K562 (cell line): ENCODE data around the gene PTOV1. TPM values are rescaled to one million over a fixed set of nuclear protein-coding genes. Genes with fewer than 3 reads are reported as not detected.

Source experiments
- CBFA2T3 ChIP-seq: fragments of 450-650 bp; IDR thresholded peaks from 2 replicates; pipeline ENCODE4 v1.6.1; 2017
- ESRRB ChIP-seq: fragments of 250-450 bp; sonication (Bioruptor Pico); IDR thresholded peaks from 2 replicates; pipeline ENCODE4 v1.5.0; 2020; ENCODE audit warnings: mild to moderate bottlenecking, moderate library complexity, borderline replicate concordance
- JUN ChIP-seq, 2 experiments: sonication (generic) in 1 of 2; formaldehyde crosslinking in 1 of 2; IDR thresholded peaks; 2 replicates each; pipeline versions ENCODE4 v1.6.1 to v1.8.0; 2012 to 2022; ENCODE audit warnings: borderline replicate concordance in 2 of 2, mild to moderate bottlenecking in 2 of 2, improper control_type of control experiment in 1 of 2, low read depth in 1 of 2, low read length in 1 of 2, missing genetic modification reagents in 1 of 2
- KLF13 ChIP-seq: fragments of 450-650 bp; IDR thresholded peaks from 2 replicates; pipeline ENCODE4 v1.6.1; 2016; ENCODE audit warnings: missing genetic modification characterization, low read depth, mild to moderate bottlenecking, missing compliant biosample characterization, moderate library complexity, borderline replicate concordance
- RBM15 ChIP-seq: fragments of 200-400 bp; formaldehyde crosslinking; IDR thresholded peaks from 2 replicates; pipeline ENCODE4 v1.6.1; 2018; ENCODE audit warnings: mild to moderate bottlenecking, low read length, moderate library complexity; ENCODE audit not compliant: insufficient read depth
- SFPQ ChIP-seq: fragments of 200-400 bp; formaldehyde crosslinking; IDR thresholded peaks from 2 replicates; pipeline ENCODE4 v1.6.1; 2017; ENCODE audit warnings: mild to moderate bottlenecking, low read depth, low read length, moderate library complexity
- SPI1 ChIP-seq: IDR thresholded peaks from 2 replicates; pipeline ENCODE4 v1.6.1; 2011; ENCODE audit warnings: low read depth, low read length, control low read depth, borderline replicate concordance
- ZBTB17 ChIP-seq: fragments of 450-650 bp; formaldehyde crosslinking; IDR thresholded peaks from 2 replicates; pipeline ENCODE4 v1.4.0; 2020; ENCODE audit warnings: mild to moderate bottlenecking
- ZHX1 ChIP-seq: fragments of 150-350 bp; conservative IDR thresholded peaks from 2 replicates; pipeline ENCODE4 v1.6.1; 2014; ENCODE audit warnings: low read length
- ZNF384 ChIP-seq: IDR thresholded peaks from 2 replicates; pipeline ENCODE4 v1.6.1; 2012; ENCODE audit warnings: low read depth, low read length, improper control_type of control experiment
- polyA plus RNA-seq, 8 experiments: library from polyadenylated mRNA; depleted of rRNA in 4 of 8; stranded (reverse) in 5 of 8; unstranded in 3 of 8; fragments of >200 nt; fragmentation: Nextera tagmentation in 2 of 8; fragmentation: Illumina TruSeq in 1 of 8; extraction: Ambion mirVana in 2 of 8; extraction: Trizol in 1 of 8; gene quantifications; 2 replicates each; pipeline versions ENCODE4 v1.2.1 to v1.2.3, GENCODE V29; 2011 to 2014; ENCODE audit warnings: inconsistent platforms in 1 of 8, missing spikeins in 1 of 8
- total RNA-seq, 7 experiments: library from RNA; depleted of rRNA in 6 of 7; stranded (reverse); fragments of >200 nt in 6 of 7; fragmentation: Illumina TruSeq in 2 of 7; extraction: Trizol in 2 of 7; gene quantifications; 2 replicates each; pipeline versions ENCODE4 v1.2.1 to v1.2.3, GENCODE V29; 2011 to 2021; ENCODE audit warnings: low replicate concordance in 1 of 7
- TF ChIP-seq, protein P1 (sequence below): sonication (generic); formaldehyde crosslinking; IDR thresholded peaks from 2 replicates; pipeline ENCODE4 v1.8.1; 2023; ENCODE audit warnings: mild to moderate bottlenecking, missing genetic modification reagents
- TF ChIP-seq, protein P2 (sequence below): fragments of 250-450 bp; sonication (Bioruptor Pico); IDR thresholded peaks from 2 replicates; pipeline ENCODE4 v1.4.0; 2020; ENCODE audit warnings: mild to moderate bottlenecking
- TF ChIP-seq, protein P3 (sequence below): IDR thresholded peaks from 2 replicates; pipeline ENCODE4 v1.6.1; 2011; ENCODE audit warnings: borderline replicate concordance, low read depth, mild to moderate bottlenecking, moderate library complexity, low read length; ENCODE audit not compliant: insufficient read depth, poor library complexity, severe bottlenecking

Gene PTOV1
- total and polyA plus RNA-seq, 9 of the 15 experiments (the other 6 are each of a cell fraction or from before 2014, with no cell fraction given) = 4.9 to 169 (median 43.5) TPM

GRCh38 chr19:49889687-49890348, 38.9 kb downstream of the PTOV1 start (continued):
- TF ChIP-seq, protein P1, sequence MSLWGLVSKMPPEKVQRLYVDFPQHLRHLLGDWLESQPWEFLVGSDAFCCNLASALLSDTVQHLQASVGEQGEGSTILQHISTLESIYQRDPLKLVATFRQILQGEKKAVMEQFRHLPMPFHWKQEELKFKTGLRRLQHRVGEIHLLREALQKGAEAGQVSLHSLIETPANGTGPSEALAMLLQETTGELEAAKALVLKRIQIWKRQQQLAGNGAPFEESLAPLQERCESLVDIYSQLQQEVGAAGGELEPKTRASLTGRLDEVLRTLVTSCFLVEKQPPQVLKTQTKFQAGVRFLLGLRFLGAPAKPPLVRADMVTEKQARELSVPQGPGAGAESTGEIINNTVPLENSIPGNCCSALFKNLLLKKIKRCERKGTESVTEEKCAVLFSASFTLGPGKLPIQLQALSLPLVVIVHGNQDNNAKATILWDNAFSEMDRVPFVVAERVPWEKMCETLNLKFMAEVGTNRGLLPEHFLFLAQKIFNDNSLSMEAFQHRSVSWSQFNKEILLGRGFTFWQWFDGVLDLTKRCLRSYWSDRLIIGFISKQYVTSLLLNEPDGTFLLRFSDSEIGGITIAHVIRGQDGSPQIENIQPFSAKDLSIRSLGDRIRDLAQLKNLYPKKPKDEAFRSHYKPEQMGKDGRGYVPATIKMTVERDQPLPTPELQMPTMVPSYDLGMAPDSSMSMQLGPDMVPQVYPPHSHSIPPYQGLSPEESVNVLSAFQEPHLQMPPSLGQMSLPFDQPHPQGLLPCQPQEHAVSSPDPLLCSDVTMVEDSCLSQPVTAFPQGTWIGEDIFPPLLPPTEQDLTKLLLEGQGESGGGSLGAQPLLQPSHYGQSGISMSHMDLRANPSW (CRISPR knock-in tag) = peak; percentile 99; the same call in 1 of the 2 replicates
- TF ChIP-seq SPI1 (no peak), JUN (IDR thresholded peaks at IDR 0.05; ENCODE audit: borderline replicate concordance, low read depth, low read length) (peak; percentile 84; the same call in 1 of the 2 replicates), JUN (CRISPR knock-in tag; IDR thresholded peaks at IDR 0.05; ENCODE audit: borderline replicate concordance) (peak; percentile 98), SFPQ (no peak), ZBTB17 (CRISPR knock-in tag) (peak; percentile 65), ZNF384 (peak; percentile 49; the same call in 1 of the 2 replicates), CBFA2T3 (0 out of 2 replicates have a peak, but pooled peaks have one; percentile 27), KLF13 (tag) (peak; percentile 66; the same call in 1 of the 2 replicates), ZHX1 (0 out of 2 replicates have a peak, but pooled peaks have one; percentile 56), ESRRB (no peak), RBM15 (no peak)
- TF ChIP-seq, protein P2, sequence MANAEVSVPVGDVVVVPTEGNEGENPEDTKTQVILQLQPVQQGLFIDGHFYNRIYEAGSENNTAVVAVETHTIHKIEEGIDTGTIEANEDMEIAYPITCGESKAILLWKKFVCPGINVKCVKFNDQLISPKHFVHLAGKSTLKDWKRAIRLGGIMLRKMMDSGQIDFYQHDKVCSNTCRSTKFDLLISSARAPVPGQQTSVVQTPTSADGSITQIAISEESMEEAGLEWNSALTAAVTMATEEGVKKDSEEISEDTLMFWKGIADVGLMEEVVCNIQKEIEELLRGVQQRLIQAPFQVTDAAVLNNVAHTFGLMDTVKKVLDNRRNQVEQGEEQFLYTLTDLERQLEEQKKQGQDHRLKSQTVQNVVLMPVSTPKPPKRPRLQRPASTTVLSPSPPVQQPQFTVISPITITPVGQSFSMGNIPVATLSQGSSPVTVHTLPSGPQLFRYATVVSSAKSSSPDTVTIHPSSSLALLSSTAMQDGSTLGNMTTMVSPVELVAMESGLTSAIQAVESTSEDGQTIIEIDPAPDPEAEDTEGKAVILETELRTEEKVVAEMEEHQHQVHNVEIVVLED = peak; percentile 84
- TF ChIP-seq, protein P3, sequence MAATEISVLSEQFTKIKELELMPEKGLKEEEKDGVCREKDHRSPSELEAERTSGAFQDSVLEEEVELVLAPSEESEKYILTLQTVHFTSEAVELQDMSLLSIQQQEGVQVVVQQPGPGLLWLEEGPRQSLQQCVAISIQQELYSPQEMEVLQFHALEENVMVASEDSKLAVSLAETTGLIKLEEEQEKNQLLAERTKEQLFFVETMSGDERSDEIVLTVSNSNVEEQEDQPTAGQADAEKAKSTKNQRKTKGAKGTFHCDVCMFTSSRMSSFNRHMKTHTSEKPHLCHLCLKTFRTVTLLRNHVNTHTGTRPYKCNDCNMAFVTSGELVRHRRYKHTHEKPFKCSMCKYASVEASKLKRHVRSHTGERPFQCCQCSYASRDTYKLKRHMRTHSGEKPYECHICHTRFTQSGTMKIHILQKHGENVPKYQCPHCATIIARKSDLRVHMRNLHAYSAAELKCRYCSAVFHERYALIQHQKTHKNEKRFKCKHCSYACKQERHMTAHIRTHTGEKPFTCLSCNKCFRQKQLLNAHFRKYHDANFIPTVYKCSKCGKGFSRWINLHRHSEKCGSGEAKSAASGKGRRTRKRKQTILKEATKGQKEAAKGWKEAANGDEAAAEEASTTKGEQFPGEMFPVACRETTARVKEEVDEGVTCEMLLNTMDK = peak; percentile 89
